Measurements from ENCODE around the gene DKKL1.
"Not testable (repeated sequence)": the region's sequence is repeated elsewhere in the genome, so short reads cannot be mapped to it uniquely, and the experiment has no call there.

Gene DKKL1

DNA sequence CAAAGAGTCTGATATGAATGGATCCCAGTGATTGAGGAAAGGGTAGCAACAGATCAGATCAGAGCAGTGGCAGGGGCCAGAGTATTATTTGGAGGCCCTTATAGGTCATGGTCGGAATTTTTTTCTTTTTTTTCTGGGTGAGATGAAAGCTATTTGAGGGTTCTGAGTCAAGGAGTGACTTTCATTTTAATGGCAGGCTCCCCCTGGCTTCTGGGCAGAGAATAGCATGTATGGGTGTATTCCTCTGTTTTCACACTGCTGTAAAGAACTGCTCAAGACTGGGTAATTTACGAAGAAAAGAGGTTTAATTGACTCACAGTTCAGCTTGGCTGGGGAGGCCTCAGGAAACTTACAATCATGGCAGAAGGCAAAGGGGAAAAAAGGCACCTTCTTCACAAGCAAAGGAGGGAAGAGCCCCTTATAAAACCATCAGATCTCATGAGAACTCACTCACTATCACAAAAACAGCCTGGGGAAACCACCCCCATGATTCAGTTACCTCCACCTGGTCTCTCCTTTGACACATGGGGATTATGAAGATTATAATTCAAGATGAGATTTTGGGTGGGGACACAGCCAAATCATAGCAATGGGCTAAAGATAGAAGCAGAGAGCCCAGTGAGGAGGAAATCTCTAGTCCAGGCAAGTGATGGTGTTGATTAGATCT, 35.7 kb upstream of the DKKL1 start:
- no peak overlapping the region for H3K27ac ChIP-seq
- no peak for TF ChIP-seq ZFX (IDR thresholded peaks at IDR 0.05)
- TF ChIP-seq, protein P1, sequence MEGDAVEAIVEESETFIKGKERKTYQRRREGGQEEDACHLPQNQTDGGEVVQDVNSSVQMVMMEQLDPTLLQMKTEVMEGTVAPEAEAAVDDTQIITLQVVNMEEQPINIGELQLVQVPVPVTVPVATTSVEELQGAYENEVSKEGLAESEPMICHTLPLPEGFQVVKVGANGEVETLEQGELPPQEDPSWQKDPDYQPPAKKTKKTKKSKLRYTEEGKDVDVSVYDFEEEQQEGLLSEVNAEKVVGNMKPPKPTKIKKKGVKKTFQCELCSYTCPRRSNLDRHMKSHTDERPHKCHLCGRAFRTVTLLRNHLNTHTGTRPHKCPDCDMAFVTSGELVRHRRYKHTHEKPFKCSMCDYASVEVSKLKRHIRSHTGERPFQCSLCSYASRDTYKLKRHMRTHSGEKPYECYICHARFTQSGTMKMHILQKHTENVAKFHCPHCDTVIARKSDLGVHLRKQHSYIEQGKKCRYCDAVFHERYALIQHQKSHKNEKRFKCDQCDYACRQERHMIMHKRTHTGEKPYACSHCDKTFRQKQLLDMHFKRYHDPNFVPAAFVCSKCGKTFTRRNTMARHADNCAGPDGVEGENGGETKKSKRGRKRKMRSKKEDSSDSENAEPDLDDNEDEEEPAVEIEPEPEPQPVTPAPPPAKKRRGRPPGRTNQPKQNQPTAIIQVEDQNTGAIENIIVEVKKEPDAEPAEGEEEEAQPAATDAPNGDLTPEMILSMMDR (conservative IDR thresholded peaks at IDR 0.05), result peak; percentile 82

DNA sequence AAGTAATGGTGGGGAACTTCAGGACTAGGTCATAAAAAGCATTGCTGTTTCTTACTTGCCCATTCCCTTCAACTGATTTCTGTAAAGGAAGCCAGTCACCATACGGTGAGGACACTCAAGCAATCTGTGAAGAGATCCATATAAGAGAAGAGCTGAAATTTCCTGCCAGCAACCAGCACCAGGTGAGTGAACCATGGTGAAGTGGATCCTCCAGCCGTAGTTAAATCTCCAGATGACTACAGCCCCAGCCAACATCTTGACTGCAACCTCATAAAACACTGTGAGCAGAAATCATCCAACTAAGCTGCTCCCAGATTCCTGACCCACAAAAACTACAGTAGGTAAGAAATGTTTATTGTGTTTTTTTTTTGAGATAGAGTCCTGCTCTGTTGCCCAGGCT, 34.9 kb upstream of the DKKL1 start:
- no peak overlapping the region for H3K27ac ChIP-seq
- TF ChIP-seq ZFX (IDR thresholded peaks at IDR 0.05), result no peak
- TF ChIP-seq, protein P1 (conservative IDR thresholded peaks at IDR 0.05), result no peak

DNA sequence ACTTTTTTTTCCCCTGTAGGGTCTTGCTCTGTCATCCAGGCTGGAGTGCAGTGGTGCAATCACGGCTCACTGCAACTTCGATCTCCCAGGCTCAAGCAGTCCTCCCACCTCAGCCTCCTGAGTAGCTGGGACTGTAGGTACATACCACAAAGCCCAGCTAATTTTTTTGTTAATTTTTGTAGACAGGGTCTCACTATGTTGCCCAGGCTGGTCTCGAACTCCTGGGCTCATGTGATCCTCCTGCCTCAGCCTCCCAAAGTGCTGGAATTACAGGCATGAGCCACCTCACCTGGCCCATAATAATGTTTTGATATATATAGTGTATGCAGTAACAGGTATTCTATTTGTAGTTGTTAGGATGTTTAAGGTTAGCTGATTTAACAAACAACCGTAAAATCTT, 32.5 kb upstream of the DKKL1 start:
- H3K27ac ChIP-seq, result not testable (repeated sequence)

DNA sequence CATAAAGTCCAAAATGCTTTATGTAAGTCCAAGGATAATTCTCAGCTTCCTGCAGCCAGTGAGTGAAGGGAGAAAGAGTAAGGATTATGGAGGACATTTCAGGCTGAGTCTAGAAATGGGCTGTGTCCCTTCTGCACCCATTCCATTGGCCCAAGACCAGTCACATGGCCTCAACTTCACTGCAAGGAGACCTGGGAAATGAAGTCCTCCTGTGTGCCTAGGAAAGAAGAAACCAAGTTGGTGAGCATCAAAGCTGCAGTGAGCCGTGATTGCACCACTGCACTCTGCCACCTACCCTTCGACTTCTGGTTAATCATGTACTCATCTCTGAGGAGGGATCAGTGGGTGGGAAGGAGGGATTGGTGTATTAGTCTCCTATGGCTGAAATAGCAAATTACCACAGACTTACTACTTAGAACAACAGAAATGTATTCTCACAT, 32.0 kb upstream of the DKKL1 start:
- TF ChIP-seq, protein P1 (conservative IDR thresholded peaks at IDR 0.05), result no peak
- no peak for TF ChIP-seq ZFX (IDR thresholded peaks at IDR 0.05)
- H3K27ac ChIP-seq, result no peak overlapping the region

DNA sequence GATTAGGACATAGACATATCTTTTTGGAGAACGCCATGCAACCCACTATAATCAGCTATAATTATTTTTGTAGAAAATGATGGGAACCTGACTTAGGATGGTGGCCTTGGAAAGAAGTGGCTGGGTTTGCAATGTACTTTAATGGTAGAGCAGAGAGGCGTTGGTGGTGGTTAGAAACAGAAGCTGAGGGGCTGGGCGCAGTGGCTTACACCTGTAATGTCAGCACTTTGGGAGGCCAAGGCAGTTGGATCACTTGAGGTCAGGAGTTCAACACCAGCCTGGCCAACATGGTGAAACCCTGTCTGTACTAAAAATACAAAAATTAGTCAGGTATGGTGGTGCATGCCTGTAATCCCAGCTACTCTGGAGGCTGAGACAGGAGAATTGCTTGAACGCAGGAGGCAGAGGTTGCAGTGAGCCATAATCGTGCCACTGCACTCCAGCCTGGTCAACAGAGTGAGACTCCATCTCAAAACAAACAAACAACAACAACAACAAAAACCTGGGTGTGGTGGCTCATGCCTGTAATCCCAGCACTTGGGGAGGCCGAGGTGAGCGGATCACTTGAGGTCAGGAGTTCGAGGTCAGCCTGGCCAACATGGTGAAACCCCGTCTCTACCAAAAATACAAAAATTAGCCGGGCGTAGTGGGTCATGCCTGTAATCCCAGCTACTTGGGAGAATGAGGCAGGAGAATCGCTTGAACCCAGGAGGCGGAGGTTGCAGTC, 30.8 kb upstream of the DKKL1 start:
- not testable (repeated sequence) for H3K27ac ChIP-seq

DNA sequence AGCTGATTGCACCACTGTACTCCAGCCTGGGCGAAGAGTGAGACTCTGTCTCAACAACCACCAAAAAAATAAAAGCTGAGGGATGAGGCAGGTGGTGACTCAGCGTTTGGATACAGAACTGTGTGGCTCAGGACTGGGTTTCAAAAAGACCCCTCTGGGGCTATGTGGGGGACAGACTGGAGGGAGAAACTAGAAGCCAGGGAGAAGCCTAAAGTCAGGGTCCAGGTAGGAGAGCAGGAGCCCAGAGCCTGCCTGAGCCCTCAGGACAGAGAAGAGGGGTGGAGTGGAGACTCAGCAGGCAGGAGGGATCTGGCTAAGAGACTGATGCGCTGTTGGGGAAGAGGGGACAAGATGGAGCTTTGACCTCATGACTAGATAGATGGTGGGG, 30.3 kb upstream of the DKKL1 start:
- H3K27ac ChIP-seq, result no peak overlapping the region
- TF ChIP-seq ZFX (IDR thresholded peaks at IDR 0.05), result no peak
- TF ChIP-seq, protein P1 (conservative IDR thresholded peaks at IDR 0.05), result no peak

DNA sequence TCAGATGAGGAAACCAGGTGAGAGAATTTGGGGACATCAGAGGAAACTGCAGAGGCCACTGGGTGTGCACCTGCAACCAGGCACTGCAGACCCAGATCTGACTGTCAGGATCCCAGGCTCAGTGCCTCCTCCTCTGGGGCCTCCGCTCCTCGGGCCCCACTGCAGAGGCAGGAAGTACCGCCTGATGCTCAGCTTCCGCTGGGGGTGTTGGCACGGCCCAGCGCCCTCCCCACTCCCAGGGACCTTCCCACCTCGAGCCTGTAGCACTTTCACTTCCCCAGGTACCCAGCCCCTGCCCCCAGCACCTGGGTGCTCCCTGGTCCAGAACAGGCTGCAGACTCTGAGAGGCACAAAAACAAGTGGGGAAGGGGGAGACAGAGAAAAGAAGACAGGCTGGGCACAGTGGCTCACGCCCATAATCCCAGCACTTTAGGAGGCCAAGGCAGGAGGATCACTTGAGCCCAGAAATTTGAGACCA, 29.8 kb upstream of the DKKL1 start:
- H3K27ac ChIP-seq, result no peak overlapping the region
- TF ChIP-seq, protein P1 (conservative IDR thresholded peaks at IDR 0.05), result no peak
- TF ChIP-seq ZFX (IDR thresholded peaks at IDR 0.05), result no peak

DNA sequence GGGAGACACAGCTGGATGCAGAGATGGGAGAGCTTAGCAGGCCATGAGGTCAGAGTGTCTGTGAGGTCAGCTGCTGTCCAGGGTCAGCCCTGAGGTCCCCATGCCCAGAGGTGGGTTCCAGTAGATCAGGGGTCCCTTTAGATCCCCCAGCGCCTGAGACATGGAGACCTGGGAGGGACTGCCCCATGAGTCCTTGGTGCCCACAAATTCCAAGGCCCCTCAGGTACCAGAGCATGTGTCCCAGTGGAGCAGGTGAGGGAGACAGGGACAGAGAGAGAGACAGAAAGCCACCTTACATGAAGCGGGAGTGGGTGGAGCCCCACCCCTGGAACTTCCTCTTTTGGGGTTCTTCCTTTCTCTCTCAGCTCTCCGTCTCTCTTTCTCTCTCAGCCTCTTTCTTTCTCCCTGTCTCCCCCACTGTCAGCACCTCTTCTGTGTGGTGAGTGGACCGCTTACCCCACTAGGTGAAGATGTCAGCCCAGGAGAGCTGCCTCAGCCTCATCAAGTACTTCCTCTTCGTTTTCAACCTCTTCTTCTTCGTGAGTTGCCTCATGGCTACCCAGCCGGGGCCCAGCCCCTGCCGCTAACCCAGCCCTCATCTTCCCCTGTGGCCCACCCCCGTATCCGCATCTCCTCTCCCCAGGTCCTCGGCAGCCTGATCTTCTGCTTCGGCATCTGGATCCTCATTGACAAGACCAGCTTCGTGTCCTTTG, 28.4 kb upstream of the DKKL1 start, which contains the start of gene CD37:
Gene CD37 (plus strand): TSS at position 336 of the 713 bp plus-strand sequence. CDS start 135 bp downstream, at position 471.
- TF ChIP-seq, protein P1 (conservative IDR thresholded peaks at IDR 0.05), result no peak
- TF ChIP-seq ZFX (IDR thresholded peaks at IDR 0.05), result no peak
- H3K27ac ChIP-seq, result no peak within 1 kb of the TSS
